Activated CD4-positive, alpha-beta T cell treated with anti-CD3 and anti-CD28 coated beads for 1 hour (primary cell): ENCODE measurements around the gene GPR107.

ENCODE experiments used
- DNase-seq: peaks from one replicate; pipeline ENCODE4 v3.0.0-alpha.2; 2020

Gene GPR107

GRCh38 chr9:130139251-130139650 lies 85.5 kb downstream of the GPR107 start:
- DNase-seq: no peak

DNA sequence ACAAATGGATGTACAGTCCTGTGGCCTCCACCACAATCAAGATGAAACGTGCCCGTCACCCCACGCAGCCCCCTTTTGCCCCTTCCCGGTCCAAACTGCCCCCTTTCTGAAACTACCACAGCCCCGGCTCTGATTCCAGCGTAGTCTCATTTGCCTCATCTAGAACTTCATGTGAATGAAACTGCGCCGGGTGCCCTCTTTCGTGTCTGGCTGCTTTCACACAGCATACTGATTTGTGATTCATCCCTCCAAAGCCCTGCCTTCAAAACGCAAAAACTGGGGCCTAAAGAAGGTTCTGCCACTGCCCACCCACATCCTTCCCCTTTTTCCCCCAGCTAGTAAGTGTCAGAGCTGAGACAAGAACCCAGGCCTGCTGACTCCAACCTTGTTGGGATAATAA lies 87.0 kb downstream of the GPR107 start:
- no peak for DNase-seq

DNA sequence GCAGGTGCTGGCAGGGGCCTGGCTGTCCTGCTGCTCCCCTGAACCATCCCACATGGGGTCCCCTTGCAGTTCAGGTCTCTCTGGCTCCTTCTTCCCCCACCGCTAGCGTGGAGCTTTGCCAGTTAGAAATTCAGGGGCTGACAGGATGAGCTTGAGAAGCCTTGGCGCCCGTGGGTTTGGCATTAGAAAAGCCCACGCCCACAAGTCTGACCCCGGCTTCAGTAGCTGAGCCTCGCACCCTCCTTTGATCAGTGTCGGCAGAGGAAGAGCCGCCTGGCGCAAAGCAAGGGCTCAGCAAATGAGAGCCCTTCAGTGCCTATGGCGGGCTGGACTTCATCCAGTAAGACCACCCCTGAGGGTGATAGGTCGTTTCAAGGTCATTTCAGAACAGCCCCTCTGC lies 88.3 kb downstream of the GPR107 start:
- DNase-seq: no peak

DNA sequence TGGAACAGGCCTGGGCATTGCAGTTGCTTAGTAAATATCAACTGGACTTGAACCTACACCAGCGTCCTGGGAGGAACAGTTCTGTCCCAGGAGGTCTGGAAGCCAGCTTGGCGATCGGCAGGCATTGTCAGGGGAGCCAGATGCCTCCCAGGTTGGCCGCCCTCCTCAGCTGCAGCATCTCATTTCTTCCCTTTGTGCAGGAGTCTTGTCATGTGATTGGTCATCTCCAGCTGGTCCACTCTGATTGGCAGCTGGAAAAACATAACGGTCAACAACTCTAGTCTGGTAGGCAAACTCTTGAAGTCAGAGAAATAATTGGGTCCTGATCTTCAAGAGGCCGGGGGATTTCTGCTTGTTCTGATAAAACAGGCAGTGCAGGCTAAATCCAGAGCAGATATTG lies 88.9 kb downstream of the GPR107 start:
- no peak for DNase-seq

DNA sequence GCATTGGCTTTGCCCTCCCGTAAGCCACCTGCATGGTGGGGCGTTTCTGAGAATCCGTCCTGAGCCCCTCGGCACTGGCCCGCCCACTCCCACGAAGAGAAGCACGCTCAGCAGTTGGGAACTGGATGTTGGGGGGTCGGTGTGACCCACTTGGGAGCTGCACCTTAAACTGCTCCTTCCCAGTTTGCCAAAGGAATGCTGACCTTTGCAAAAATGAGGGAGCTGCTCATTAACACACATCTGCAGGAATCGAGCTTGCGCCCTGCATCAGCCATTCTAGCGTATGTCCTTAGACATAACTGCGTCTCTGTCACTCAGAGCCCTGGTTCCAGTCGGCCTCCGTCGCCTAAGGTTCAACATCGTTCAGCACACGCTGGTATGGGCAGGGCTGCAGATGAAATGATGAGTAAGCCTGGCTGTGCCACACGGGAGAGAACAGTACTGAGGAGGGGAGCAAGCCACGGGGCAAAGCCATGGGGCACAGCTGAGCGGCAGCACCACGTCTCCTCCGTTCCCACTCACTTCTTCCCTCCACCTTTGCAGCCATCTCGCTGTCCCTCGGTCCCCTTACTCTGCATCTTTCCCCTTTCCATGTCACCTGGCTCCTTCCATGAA lies 89.7 kb downstream of the GPR107 start:
- no peak for DNase-seq

DNA sequence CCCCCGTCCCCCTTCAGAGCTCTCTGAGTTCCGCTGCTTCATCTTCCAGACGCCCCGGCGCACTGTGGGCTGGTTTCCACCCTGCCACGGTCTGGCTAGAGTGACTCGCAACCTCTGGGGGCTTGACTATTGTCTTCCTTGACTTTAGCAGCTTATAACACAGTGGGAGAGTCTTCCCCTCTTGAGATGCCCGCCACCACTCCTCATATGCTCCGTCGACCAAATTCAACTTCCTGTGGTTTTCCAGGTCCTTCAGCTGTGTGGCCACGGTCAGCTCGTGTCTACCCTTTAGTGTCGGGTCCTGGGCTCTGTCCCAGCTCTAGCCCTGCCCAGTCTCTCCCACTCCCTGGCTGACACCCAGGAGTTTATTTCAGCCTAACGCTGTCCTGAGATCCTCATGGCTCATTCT lies 90.3 kb downstream of the GPR107 start:
- no peak for DNase-seq

DNA sequence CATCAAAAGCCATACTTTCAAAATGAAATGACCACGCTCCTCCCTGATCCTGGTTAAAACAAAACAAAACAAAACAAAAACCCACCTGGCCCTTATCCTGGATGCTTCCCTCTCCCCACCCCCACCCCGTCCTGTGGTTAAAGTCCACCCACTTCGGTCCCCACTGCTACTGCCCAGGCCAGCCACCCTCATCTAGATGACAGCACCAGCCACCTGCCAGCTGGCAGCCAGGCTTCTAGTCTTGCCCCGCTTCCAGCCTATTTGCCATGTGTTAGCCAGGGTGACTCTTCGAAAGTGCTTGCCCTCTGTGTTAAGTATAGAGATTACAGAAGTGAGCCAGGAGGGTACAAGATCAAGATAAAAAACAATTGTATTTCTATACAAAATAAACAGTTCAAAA lies 91.0 kb downstream of the GPR107 start:
- no peak for DNase-seq

DNA sequence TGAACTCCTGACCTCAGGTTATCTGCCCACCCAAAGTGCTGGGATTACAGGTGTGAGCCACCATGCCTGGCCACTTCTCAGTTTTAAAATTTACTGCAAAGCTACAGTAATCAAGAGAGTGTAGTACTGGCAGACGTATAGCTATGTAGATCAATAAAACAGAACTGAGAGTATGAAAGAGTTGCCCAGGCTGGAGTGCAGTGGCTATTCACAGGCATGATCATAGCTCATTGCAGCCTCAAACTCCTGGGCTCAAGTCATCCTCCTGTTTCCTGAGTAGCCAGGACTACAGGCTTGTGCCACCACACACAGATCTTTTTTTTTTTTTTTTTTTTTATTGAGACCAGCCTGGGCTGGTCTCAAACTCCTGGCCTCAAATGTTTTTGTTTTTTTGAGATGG lies 92.0 kb downstream of the GPR107 start:
- DNase-seq: no peak

DNA sequence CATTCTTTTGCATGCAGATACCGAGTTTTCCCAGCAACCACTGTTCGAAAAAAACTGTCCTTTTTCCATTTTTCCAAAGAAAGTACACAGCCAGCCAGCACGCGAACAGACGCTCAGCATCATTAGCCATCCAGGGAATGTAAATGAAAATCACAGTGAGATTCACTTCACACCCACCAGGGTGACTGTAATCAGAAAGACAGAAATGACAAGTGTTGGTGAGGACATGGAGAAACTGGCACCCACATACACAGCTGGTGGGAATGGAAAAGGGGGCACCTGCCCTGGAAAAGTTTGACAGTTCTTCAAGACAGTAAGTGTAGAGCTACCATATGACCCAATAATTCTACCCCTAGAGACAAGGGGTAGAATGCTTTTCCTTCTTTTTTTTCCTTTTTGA lies 93.5 kb downstream of the GPR107 start:
- DNase-seq: no peak

DNA sequence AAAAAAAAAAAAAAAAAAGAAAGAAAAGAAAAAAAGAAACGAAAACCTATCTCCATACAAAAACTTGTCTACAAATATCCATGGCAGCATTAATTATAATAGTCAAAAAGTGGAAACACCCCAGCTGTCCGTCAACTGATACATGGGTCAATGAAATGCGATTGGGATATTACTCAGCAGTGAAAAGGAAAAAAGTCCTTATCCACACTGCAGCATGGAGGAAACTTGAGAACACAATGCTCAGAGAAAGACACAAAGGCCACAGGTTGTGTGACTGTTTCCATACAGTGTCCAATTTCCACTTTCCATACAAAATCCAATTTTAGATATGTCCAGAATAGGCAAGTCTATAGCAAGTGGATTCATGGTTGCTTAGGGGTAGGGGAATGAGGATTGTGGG lies 94.2 kb downstream of the GPR107 start:
- DNase-seq: no peak

DNA sequence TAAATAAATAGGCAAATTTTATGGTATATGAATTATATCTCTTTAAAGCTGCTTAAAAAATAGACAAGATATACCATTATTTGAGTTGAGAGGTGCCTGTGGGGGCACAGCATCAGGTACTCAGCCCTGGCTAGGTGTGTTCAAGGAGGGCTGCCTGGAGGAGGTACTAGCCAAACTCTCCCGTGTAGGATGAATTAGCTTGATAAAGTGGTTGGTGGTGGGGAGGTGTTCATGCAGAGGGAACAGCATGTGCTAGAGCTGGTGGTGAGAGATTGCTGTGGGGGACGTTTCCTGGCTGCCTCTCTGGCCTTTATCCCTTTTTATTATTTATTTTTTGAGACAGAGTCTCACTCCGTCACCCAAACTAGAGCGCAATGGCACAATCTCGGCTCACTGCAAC lies 95.3 kb downstream of the GPR107 start:
- DNase-seq: no peak

- no peak for DNase-seq
Observed at GRCh38 chr9:130149654-130150286, 96.1 kb downstream of the GPR107 start.

DNA sequence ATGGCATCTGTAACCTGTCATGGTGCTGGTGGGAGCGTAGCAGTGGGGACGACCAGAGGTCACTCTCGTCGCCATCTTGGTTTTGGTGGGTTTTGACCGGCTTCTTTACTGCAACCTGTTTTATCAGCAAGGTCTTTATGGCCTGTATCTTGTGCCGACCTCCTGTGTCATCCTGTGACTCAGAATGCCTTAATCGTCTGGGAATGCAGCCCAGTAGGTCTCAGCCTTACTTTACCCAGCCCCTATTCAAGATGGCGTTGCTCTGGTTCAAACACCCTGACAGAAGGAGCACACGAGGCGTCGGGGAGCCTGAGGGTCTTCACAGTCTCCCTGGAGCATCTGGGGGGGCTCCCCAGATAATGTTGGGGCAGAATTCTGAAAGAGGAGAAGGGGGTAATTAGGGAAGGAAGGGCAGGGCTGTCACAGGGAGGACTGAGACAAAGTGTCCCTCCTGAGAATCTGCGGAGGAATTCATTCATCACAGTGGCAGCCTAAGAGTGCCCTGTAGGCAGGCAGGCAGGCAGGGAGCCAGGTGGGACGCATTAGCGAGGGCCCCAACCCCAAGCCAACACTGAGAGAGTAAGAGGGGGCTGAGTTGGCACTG lies 97.2 kb downstream of the GPR107 start:
- DNase-seq: no peak

- DNase-seq: no peak
Observed at GRCh38 chr9:130154816-130155215, 101.1 kb downstream of the GPR107 start.

GRCh38 chr9:130155647-130156046 lies 101.9 kb downstream of the GPR107 start:
- no peak for DNase-seq

GRCh38 chr9:130156672-130157071 lies 103.0 kb downstream of the GPR107 start:
- no peak for DNase-seq

- no peak for DNase-seq
Observed at GRCh38 chr9:130157079-130157478, 103.4 kb downstream of the GPR107 start.

DNA sequence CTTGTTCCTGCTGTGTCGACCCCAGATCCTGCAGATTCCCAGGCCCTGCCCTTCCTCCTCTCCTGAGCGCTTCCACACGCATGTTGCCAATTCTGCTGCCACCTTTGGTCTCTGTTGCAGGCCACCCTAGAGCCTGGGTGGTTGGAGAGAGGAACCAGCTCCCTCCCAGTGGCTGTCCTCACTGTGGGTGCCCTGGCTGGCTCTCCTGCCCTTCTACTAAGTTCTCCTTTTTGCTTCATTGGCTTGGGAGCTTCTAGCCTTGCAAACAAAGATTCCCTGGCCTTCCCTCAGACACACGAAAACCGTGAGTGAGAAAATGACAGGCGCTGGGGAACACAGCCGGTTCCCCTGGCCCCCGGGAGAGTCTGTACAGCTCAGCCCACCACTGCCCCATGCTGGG lies 104.3 kb downstream of the GPR107 start:
- no peak for DNase-seq

GRCh38 chr9:130159057-130159456 lies 105.4 kb downstream of the GPR107 start:
- DNase-seq: no peak

GRCh38 chr9:130159915-130160670 lies 106.4 kb downstream of the GPR107 start:
- DNase-seq: no peak

- no peak for DNase-seq
Observed at GRCh38 chr9:130160862-130161470, 107.3 kb downstream of the GPR107 start.

DNA sequence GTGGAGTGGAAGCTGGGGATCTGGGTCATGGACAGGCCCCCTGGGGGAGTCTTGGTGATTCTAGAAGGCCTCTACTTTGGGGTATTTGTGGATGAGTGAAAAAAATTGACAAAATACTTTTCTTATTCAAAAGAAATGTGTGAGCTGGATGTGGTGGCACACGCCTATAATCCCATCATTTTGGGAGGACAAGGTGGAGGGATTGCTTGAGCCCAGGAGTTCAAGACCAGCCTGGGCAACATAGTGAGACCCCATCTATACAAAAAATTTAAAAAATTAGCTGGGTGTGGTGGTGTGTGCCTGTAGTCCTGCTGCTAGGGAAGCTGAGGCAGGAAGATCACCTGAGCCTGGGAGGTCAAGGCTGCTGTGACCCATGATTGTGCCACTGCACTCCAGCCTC lies 111.9 kb downstream of the GPR107 start:
- DNase-seq: no peak

DNA sequence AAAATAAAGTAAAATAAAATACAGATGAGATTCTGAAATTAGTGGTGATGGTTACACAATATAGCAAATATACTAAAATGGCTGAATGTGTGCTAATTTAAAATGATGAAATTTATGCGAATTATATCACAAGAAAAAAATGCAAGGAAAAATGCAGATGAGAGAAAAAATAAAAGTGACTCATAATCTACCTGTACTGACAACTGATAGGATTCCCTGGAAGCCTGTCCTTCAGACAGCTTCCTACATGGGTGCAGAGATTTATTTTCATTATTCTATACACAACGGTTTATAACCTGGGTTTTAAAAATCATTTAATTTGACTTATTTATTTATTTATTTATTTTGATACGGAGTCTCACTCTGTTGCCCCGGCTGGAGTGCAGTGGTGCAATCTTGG lies 112.7 kb downstream of the GPR107 start:
- no peak for DNase-seq

- DNase-seq: no peak
Observed at GRCh38 chr9:130167927-130168326, 114.2 kb downstream of the GPR107 start.
